Measurements from ENCODE around the gene CCDC68. TPM values are rescaled to one million over a fixed set of nuclear protein-coding genes. Genes with fewer than 3 reads are reported as not detected.

Gene CCDC68
- total RNA-seq, 6 donors from 2014 or later, result 12.4 to 37.7 (median 26.2) TPM

DNA sequence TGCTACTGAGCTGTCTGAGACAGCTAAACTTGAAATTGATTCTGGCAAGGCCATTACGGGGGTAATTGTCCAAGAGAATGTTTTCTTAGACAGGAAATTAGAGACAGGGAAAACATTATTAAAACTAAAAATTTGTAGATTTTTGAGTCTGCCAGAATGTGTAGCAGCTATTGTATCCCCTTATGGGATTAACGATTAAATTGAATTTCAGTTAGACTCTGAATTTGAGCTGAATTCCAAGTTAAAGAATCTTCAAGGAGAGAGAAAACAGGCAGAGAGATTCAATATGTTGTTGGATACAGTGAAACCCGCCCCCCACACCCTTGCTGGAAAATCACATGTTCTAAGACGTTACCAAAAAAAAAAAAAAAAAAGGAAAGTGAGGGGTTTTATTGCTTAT, 32.7 kb upstream of the CCDC68 start:
- Histone ChIP-seq H3K4me1 (no peaks in the 10 kb centered on the region), H3K9me3 (no peaks in the 10 kb centered on the region), H3K27me3 (no peaks in the 10 kb centered on the region), H3K27ac (no peak overlapping the region), H3K4me3 (no peak overlapping the region), H3K36me3 (no peaks in the 10 kb centered on the region)
- DNase-seq (no peak), ATAC-seq (ENCODE audit: low FRiP score in 2 of 2) (no peak)
- WGBS, 2 donors, result 72 to 82% methylated on average over 4 of the region's 4 CpGs
- TF ChIP-seq EP300 (IDR thresholded peaks at IDR 0.05), result no peak
- TF ChIP-seq POLR2A (IDR thresholded peaks at IDR 0.05), result no peak
- TF ChIP-seq, protein P1, sequence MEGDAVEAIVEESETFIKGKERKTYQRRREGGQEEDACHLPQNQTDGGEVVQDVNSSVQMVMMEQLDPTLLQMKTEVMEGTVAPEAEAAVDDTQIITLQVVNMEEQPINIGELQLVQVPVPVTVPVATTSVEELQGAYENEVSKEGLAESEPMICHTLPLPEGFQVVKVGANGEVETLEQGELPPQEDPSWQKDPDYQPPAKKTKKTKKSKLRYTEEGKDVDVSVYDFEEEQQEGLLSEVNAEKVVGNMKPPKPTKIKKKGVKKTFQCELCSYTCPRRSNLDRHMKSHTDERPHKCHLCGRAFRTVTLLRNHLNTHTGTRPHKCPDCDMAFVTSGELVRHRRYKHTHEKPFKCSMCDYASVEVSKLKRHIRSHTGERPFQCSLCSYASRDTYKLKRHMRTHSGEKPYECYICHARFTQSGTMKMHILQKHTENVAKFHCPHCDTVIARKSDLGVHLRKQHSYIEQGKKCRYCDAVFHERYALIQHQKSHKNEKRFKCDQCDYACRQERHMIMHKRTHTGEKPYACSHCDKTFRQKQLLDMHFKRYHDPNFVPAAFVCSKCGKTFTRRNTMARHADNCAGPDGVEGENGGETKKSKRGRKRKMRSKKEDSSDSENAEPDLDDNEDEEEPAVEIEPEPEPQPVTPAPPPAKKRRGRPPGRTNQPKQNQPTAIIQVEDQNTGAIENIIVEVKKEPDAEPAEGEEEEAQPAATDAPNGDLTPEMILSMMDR (IDR thresholded peaks at IDR 0.05), result no peak
- TF ChIP-seq POLR2AphosphoS5 (IDR thresholded peaks at IDR 0.05), result no peak

DNA sequence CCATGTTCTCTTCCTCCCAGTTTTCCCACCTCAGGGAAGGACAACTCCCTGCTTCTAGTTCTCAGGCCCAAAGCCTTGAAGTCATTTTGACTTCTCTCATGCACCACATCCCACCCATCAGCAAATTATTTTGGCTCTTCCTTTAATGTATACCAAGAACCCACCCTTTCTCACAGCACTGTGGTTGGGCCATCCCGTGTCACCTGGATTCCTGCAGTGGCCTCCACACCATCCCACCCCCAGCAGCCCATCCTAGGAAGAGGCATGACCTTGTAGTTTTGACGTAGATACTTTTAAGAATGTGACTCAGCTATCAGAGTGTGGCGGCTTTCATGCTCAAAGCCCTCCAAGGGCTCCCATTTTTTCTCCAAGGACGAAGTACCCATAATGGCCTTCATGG, 25.6 kb upstream of the CCDC68 start:
- WGBS, 2 donors, result 88 to 91% methylated on average over 4 of the region's 4 CpGs
- Histone ChIP-seq H3K36me3 (no peaks in the 10 kb centered on the region), H3K27me3 (no peaks in the 10 kb centered on the region), H3K27ac (no peak overlapping the region), H3K9me3 (no peaks in the 10 kb centered on the region), H3K4me1 (no peaks in the 10 kb centered on the region), H3K4me3 (no peak overlapping the region)
- ATAC-seq (ENCODE audit: low FRiP score in 2 of 2), result peak in 1 of 2 donors; percentile 57
- no peak for DNase-seq
- TF ChIP-seq, protein P1 (IDR thresholded peaks at IDR 0.05), result no peak
- TF ChIP-seq POLR2AphosphoS5 (IDR thresholded peaks at IDR 0.05) (no peak), EP300 (IDR thresholded peaks at IDR 0.05) (no peak), POLR2A (IDR thresholded peaks at IDR 0.05) (no peak)

DNA sequence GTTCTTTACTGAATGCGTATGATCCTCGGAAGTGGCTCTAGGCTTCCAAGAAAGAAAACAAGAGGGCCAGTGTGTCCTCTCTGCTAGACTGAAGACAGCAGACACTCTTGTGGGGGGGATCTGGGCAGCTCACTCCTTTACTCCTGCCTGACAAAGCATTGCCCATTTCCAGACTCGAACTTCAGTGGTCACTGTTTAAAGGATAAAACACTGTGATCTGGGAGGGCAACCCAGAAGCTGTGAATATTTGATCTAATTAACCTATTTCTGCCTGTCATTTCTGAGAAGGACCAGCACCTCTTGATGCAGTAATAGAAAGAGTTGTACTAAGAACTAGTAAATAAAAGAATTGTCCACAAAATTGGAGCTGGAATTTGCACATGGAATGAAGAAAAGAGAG, 24.5 kb upstream of the CCDC68 start:
- no peak overlapping the region for H3K27ac ChIP-seq
- no peaks in the 10 kb centered on the region for H3K36me3 ChIP-seq
- no peak for DNase-seq
- 77 to 88% methylated on average over 3 of the region's 3 CpGs for WGBS, 2 donors
- no peaks in the 10 kb centered on the region for H3K9me3 ChIP-seq
- H3K27me3 ChIP-seq, result no peaks in the 10 kb centered on the region
- ATAC-seq (ENCODE audit: low FRiP score in 2 of 2), result no peak
- TF ChIP-seq EP300 (IDR thresholded peaks at IDR 0.05), result no peak
- TF ChIP-seq POLR2AphosphoS5 (IDR thresholded peaks at IDR 0.05), result no peak
- TF ChIP-seq, protein P1 (IDR thresholded peaks at IDR 0.05), result no peak
- no peak for TF ChIP-seq POLR2A (IDR thresholded peaks at IDR 0.05)
- no peaks in the 10 kb centered on the region for H3K4me1 ChIP-seq
- no peak overlapping the region for H3K4me3 ChIP-seq

DNA sequence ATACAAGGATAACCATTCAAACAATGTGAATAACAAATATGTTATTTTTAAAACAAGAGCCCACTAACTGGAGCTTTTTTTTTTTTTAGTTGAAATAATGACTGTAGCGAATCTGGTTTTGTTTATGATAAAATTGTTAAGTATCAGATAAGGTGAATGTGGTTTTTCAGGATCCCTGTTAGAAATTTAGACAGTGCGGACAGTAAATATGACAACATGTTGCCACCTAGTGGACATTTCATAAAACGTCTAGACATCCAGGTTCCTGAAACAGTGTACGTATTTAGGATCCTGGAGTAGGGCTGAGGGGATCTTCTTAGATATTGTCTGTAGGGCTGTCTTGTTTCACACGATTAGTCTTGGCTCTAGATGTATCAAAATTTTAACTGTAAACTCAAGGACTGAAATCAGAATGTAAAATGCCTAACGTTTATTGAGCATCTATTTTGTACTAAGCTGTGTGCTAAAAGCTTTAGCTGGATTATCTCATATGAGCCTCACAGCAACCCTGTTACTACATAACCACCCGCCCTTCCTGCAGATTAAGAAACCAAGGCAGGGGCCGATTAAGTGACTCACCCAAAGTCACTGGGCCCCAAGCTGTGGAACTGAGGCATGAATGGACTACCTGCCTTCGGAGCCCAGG, 23.9 kb upstream of the CCDC68 start:
- Histone ChIP-seq H3K4me1 (no peaks in the 10 kb centered on the region), H3K4me3 (no peak overlapping the region), H3K27me3 (no peaks in the 10 kb centered on the region), H3K27ac (no peak overlapping the region), H3K36me3 (no peaks in the 10 kb centered on the region), H3K9me3 (no peaks in the 10 kb centered on the region)
- WGBS, 2 donors, result 21 to 29% methylated on average over 9 of the region's 9 CpGs
- peak in 1 of 2 donors; percentile 83 for ATAC-seq (ENCODE audit: low FRiP score in 2 of 2)
- no peak for DNase-seq
- TF ChIP-seq, protein P1 (IDR thresholded peaks at IDR 0.05), result peak; percentile 45 to 78 (median 64)
- TF ChIP-seq POLR2A (IDR thresholded peaks at IDR 0.05), result no peak

DNA sequence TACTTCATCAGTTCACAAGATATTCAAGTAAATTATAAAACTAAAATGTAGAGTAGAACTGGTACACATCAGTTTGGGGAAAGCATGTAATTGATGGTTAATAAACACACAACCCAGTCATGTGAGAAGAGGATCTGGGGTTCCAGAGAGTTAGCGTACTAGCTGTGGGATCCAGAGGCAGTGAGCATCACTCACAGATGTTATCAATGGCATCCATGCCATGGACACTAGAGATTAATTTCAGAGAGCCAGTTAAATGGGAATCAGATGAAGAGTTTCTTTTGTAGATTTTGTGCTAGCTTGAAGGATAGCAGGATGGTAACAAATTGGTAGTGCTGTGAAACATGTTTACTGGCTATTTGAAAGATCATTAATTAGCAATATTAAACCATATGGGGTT, 21.8 kb upstream of the CCDC68 start:
- Histone ChIP-seq H3K4me1 (no peaks in the 10 kb centered on the region), H3K9me3 (no peaks in the 10 kb centered on the region), H3K4me3 (no peak overlapping the region), H3K27me3 (no peaks in the 10 kb centered on the region), H3K27ac (no peak overlapping the region), H3K36me3 (no peaks in the 10 kb centered on the region)
- TF ChIP-seq EP300 (IDR thresholded peaks at IDR 0.05) (no peak), POLR2A (IDR thresholded peaks at IDR 0.05) (no peak), POLR2AphosphoS5 (IDR thresholded peaks at IDR 0.05) (no peak)
- TF ChIP-seq, protein P1 (IDR thresholded peaks at IDR 0.05), result no peak
- 86 to 93% methylated on average over 1 of the region's 1 CpG for WGBS, 2 donors
- DNase-seq (no peak), ATAC-seq (ENCODE audit: low FRiP score in 2 of 2) (no peak)

All from upper lobe of left lung (tissue), 6 donors.